GM19043 (cell line): ENCODE data around the gene RAP1GAP2.

Experiments
- ATAC-seq: cut with Tn5 transposase; IDR thresholded peaks from one replicate; pipeline ENCODE4 v1.9.1; 2021; ENCODE audit warnings: low read depth; ENCODE audit not compliant: unreplicated experiment

RAP1GAP2 gene

GRCh38 chr17:2937331-2938003 is 141.2 kb downstream of the RAP1GAP2 start:
- no peak for ATAC-seq

- ATAC-seq, result no peak
Observed at GRCh38 chr17:2939714-2940351, 143.6 kb downstream of the RAP1GAP2 start.

GRCh38 chr17:2940352-2940751 is 144.1 kb downstream of the RAP1GAP2 start:
- no peak for ATAC-seq

- ATAC-seq, result no peak
Observed at GRCh38 chr17:2943981-2944380, 147.7 kb downstream of the RAP1GAP2 start.

- no peak for ATAC-seq
Observed at GRCh38 chr17:2945299-2945698, 149.1 kb downstream of the RAP1GAP2 start.

GRCh38 chr17:2946144-2946543 is 149.9 kb downstream of the RAP1GAP2 start:
- no peak for ATAC-seq

GRCh38 chr17:2947588-2947950 is 151.3 kb downstream of the RAP1GAP2 start:
- ATAC-seq, result no peak

GRCh38 chr17:2947996-2948550 is 151.8 kb downstream of the RAP1GAP2 start:
- ATAC-seq, result no peak

GRCh38 chr17:2948721-2949468 is 152.7 kb downstream of the RAP1GAP2 start:
- ATAC-seq, result no peak

GRCh38 chr17:2949469-2950044 is 153.3 kb downstream of the RAP1GAP2 start:
- no peak for ATAC-seq

GRCh38 chr17:2950846-2951245 is 154.6 kb downstream of the RAP1GAP2 start:
- ATAC-seq, result no peak

GRCh38 chr17:2952174-2952845 is 156.1 kb downstream of the RAP1GAP2 start:
- no peak for ATAC-seq

- no peak for ATAC-seq
Observed at GRCh38 chr17:2954898-2955445, 158.7 kb downstream of the RAP1GAP2 start.

GRCh38 chr17:2955931-2956582 is 159.8 kb downstream of the RAP1GAP2 start:
- no peak for ATAC-seq

- no peak for ATAC-seq
Observed at GRCh38 chr17:2957631-2958286, 161.5 kb downstream of the RAP1GAP2 start.

GRCh38 chr17:2958706-2959222 is 162.5 kb downstream of the RAP1GAP2 start:
- no peak for ATAC-seq

- no peak for ATAC-seq
Observed at GRCh38 chr17:2959371-2960130, 163.3 kb downstream of the RAP1GAP2 start.

GRCh38 chr17:2961446-2961845 is 165.2 kb downstream of the RAP1GAP2 start:
- ATAC-seq, result no peak
